ENCODE results near the gene SMC1B. TPM values are rescaled to one million over a fixed set of nuclear protein-coding genes. Genes with fewer than 3 reads are reported as not detected.

Gene SMC1B, protein sequence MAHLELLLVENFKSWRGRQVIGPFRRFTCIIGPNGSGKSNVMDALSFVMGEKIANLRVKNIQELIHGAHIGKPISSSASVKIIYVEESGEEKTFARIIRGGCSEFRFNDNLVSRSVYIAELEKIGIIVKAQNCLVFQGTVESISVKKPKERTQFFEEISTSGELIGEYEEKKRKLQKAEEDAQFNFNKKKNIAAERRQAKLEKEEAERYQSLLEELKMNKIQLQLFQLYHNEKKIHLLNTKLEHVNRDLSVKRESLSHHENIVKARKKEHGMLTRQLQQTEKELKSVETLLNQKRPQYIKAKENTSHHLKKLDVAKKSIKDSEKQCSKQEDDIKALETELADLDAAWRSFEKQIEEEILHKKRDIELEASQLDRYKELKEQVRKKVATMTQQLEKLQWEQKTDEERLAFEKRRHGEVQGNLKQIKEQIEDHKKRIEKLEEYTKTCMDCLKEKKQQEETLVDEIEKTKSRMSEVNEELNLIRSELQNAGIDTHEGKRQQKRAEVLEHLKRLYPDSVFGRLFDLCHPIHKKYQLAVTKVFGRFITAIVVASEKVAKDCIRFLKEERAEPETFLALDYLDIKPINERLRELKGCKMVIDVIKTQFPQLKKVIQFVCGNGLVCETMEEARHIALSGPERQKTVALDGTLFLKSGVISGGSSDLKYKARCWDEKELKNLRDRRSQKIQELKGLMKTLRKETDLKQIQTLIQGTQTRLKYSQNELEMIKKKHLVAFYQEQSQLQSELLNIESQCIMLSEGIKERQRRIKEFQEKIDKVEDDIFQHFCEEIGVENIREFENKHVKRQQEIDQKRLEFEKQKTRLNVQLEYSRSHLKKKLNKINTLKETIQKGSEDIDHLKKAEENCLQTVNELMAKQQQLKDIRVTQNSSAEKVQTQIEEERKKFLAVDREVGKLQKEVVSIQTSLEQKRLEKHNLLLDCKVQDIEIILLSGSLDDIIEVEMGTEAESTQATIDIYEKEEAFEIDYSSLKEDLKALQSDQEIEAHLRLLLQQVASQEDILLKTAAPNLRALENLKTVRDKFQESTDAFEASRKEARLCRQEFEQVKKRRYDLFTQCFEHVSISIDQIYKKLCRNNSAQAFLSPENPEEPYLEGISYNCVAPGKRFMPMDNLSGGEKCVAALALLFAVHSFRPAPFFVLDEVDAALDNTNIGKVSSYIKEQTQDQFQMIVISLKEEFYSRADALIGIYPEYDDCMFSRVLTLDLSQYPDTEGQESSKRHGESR
- total RNA-seq (ENCODE audit: low replicate concordance) = 0.07 TPM in 1 of 2 replicates, not detected in the other
- long read RNA-seq = 0 reads

DNA sequence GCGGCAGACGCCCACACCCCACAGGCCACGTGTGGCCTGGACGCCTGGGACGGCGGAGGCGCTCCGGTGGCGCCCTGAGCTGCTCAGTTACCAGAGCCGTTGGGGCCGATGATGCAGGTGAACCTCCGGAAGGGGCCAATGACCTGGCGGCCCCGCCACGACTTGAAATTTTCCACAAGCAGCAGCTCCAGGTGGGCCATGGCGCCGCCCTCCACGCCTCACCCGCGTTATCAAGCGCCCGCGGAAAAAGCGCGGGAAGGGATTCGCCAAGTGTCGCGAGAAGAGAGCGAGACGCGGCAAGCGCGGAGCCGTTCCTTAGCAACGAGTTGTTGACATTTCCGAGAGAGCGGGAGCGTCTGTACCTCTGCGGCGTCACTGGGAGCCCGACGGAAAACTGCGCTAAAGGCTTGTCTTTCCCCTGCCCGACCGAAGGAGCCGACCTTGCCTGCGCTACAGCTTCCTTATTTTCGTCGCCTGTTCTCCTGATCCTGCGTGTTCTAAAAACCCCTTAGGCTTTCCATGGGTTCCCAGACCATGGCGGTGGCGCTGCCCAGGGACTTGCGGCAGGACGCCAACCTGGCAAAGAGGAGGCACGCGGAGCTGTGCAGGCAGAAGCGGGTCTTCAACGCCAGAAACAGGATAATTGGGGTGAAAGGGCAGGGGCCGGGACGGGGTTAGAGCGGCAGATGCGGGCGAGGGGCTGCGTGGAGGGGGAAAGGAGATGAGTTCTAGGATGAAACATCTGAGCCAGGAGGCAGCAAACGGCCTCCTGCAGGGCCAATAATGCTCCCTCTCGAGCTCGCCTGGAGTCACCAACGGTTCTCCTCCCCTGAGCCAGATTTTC, at the start of gene SMC1B, which contains the start of gene RIBC2:
SMC1B (minus strand) TSS at position 232 of the 844 bp plus-strand sequence; CDS start at position 200, 32 bp downstream.
RIBC2 (plus strand) TSS at position 326 of the 844 bp plus-strand sequence; CDS start at position 520, 194 bp downstream.
- peak; percentile 19 for TF ChIP-seq CTCF (conservative IDR thresholded peaks at IDR 0.05)
- peaks cover 3% of the 10 kb centered on the region for H3K27me3 Mint-ChIP-seq
- DNase-seq (ENCODE audit: extremely low spot score, unreplicated experiment) = peak; percentile 87
- H3K4me1 Mint-ChIP-seq (ENCODE audit: unreplicated experiment) = peaks cover 6% of the 10 kb centered on the region
- peak within 1 kb of the TSS; percentile 93 for H3K27ac Mint-ChIP-seq
- peak within 1 kb of the TSS; percentile 91 for H3K4me3 Mint-ChIP-seq
- peaks cover 10% of the 10 kb centered on the region for H3K36me3 Mint-ChIP-seq
- H3K9me3 Mint-ChIP-seq = no peaks in the 10 kb centered on the region

GRCh38 chr22:45462034-45462655, 48.7 kb upstream of the SMC1B start:
- Mint-ChIP-seq H3K36me3 (peaks cover 5% of the 10 kb centered on the region), H3K4me3 (no peak overlapping the region)
- peak; percentile 56 for TF ChIP-seq CTCF (conservative IDR thresholded peaks at IDR 0.05)

DNA sequence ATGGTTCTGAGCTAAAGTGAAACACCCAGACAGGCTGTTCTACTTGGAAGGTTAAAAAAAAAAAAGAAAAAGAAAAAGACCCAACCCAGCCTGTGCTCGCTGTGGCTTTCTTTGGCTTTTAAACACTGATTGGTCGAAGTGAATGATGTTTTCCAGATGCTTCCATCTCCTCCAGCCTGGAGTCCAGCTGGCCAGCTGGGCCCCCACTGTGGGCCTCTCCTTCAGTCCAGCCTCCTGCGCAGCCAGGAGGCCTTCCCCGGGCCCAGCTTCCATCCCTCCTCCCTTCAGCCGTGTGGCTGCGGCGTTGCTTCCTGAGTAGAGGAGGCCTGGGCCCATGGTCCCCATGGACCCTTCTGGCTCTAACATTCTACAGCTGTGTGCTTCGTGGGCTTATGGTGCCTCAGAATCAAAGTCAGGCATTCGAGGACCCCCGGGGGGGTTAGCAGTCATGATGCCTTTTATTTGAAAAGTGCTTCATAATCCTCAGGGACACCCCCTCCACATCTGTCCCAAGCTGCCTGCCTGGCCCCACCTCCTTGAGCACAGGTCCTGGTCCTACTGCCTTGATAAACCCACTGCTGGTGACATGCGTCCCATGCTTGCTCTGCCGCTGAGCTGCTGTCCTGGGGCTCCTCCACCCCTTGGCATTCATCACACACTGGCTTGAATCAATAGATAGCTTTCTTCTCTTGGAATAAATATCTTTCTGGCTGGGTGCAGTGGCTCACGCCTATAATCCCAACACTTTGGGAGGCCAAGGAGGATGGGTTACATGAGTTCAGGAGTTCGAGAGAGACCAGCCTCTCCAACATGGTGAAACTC, 47.1 kb upstream of the SMC1B start:
- TF ChIP-seq CTCF (conservative IDR thresholded peaks at IDR 0.05) = no peak
- H3K4me3 Mint-ChIP-seq = peak overlapping the region; percentile 25
- peaks cover 30% of the 10 kb centered on the region for H3K4me1 Mint-ChIP-seq (ENCODE audit: unreplicated experiment)
- no peaks in the 10 kb centered on the region for H3K27me3 Mint-ChIP-seq
- H3K9me3 Mint-ChIP-seq = no peaks in the 10 kb centered on the region
- peak overlapping the region; percentile 14 for H3K27ac Mint-ChIP-seq
- peaks cover 5% of the 10 kb centered on the region for H3K36me3 Mint-ChIP-seq
- DNase-seq (ENCODE audit: extremely low spot score, unreplicated experiment) = no peak

More at GRCh38 chr22:45462034-45462655, 48.7 kb upstream of the SMC1B start:
- no peak for DNase-seq (ENCODE audit: extremely low spot score, unreplicated experiment)
- no peaks in the 10 kb centered on the region for H3K27me3 Mint-ChIP-seq
- H3K4me1 Mint-ChIP-seq (ENCODE audit: unreplicated experiment) = peaks cover 20% of the 10 kb centered on the region
- no peak overlapping the region for H3K27ac Mint-ChIP-seq
- no peaks in the 10 kb centered on the region for H3K9me3 Mint-ChIP-seq

DNA sequence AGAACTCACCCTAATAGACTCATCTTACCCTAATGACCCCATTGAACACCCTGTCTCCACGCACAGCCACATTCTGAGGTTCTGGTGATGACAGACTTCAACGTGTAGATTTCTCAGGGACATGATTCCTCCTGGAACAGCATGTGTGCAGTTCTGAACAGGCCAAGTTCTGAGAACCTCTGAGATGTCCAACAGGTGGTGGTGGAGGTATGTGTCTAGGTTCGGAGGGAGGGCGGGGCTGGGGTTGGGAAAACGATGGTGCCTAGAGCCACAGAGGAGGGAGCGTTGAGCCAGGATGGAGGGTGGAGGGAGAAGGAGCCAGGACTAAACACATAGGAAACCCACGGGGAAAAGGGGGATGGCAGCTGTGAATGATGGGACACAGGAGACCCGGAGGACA, 45.8 kb upstream of the SMC1B start:
- Mint-ChIP-seq H3K4me3 (no peak overlapping the region), H3K27me3 (no peaks in the 10 kb centered on the region), H3K27ac (no peak overlapping the region), H3K4me1 (ENCODE audit: unreplicated experiment) (peaks cover 41% of the 10 kb centered on the region), H3K36me3 (peaks cover 2% of the 10 kb centered on the region), H3K9me3 (no peaks in the 10 kb centered on the region)
- no peak for TF ChIP-seq CTCF (conservative IDR thresholded peaks at IDR 0.05)
- DNase-seq (ENCODE audit: extremely low spot score, unreplicated experiment) = no peak

Data from type B pancreatic cell (in vitro differentiated cells).